Neuronal stem cell (in vitro differentiated cells): ENCODE results near the gene FOXN1.

Experiments
- DNase-seq: peaks from one replicate; pipeline ENCODE4 v3.0.0-alpha.2; 2013; ENCODE audit warnings: low spot score
- H2AFZ ChIP-seq: one replicate; pipeline ENCODE4 v1.6.1; 2013; ENCODE audit warnings: mild to moderate bottlenecking, low read length, inconsistent platforms
- H2AK5ac ChIP-seq: 2 replicates; pipeline ENCODE4 v1.6.1; 2013; ENCODE audit warnings: low read depth, mild to moderate bottlenecking, inconsistent platforms, low read length, moderate library complexity, mixed read lengths
- H2BK120ac ChIP-seq: 2 replicates; pipeline ENCODE4 v1.6.1; 2013; ENCODE audit warnings: low read depth, mild to moderate bottlenecking, inconsistent platforms, low read length, moderate library complexity, mixed read lengths
- H2BK12ac ChIP-seq: one replicate; pipeline ENCODE4 v1.6.1; 2013; ENCODE audit warnings: low read length, inconsistent platforms
- H2BK15ac ChIP-seq: 2 replicates; pipeline ENCODE4 v1.6.1; 2013; ENCODE audit warnings: mild to moderate bottlenecking, low read length, inconsistent platforms, mixed read lengths
- H2BK5ac ChIP-seq: one replicate; pipeline ENCODE4 v1.6.1; 2013; ENCODE audit warnings: inconsistent platforms, mild to moderate bottlenecking, low read length, moderate library complexity
- H3K14ac ChIP-seq: one replicate; pipeline ENCODE4 v1.6.1; 2013; ENCODE audit warnings: low read length, inconsistent platforms
- H3K18ac ChIP-seq: 2 replicates; pipeline ENCODE4 v1.6.1; 2013; ENCODE audit warnings: low read length, inconsistent platforms
- H3K23ac ChIP-seq: 2 replicates; pipeline ENCODE4 v1.6.1; 2013; ENCODE audit warnings: low read depth, mild to moderate bottlenecking, mixed read lengths, low read length, inconsistent platforms; ENCODE audit not compliant: poor library complexity
- H3K27ac ChIP-seq: replicated peaks from 3 replicates; pipeline ENCODE4 v1.5.1; 2013; ENCODE audit warnings: low read length, inconsistent platforms
- H3K27me3 ChIP-seq, 3 experiments: 2 replicates each; pipeline ENCODE4 v1.6.1; 2013; ENCODE audit warnings: low read length in 3 of 3, mild to moderate bottlenecking in 2 of 3, inconsistent platforms in 1 of 3, low read depth in 1 of 3, mixed read lengths in 1 of 3, moderate library complexity in 1 of 3; ENCODE audit not compliant: control insufficient read depth in 3 of 3, insufficient read depth in 3 of 3
- H3K36me3 ChIP-seq, 2 donors: replicated peaks in 1 of 2; 2 replicates each; pipeline ENCODE4 v1.6.1; 2013; ENCODE audit warnings: low read length in 2 of 2; ENCODE audit not compliant: control insufficient read depth in 2 of 2, insufficient read depth in 2 of 2
- H3K4ac ChIP-seq: 2 replicates; pipeline ENCODE4 v1.6.1; 2013; ENCODE audit warnings: inconsistent platforms, mild to moderate bottlenecking, low read length, moderate library complexity
- H3K4me1 ChIP-seq, 2 donors: 1 replicate in 1 of 2; 2 replicates in 1 of 2; pipeline ENCODE4 v1.6.1; 2013; ENCODE audit warnings: low read length in 2 of 2, low read depth in 1 of 2; ENCODE audit not compliant: control insufficient read depth in 2 of 2, insufficient read depth in 1 of 2
- H3K4me2 ChIP-seq: one replicate; pipeline ENCODE4 v1.6.1; 2013; ENCODE audit warnings: mild to moderate bottlenecking, low read length, inconsistent platforms; ENCODE audit not compliant: insufficient read depth, poor library complexity, severe bottlenecking
- H3K4me3 ChIP-seq, 2 donors: 2 replicates each; pipeline ENCODE4 v1.5.1; 2013; ENCODE audit warnings: low read length in 2 of 2, mild to moderate bottlenecking in 2 of 2, inconsistent platforms in 1 of 2, moderate library complexity in 1 of 2
- H3K79me1 ChIP-seq: one replicate; pipeline ENCODE4 v1.6.1; 2013; ENCODE audit warnings: low read depth, mild to moderate bottlenecking, inconsistent platforms, low read length, moderate library complexity
- H3K9ac ChIP-seq: one replicate; pipeline ENCODE4 v1.6.1; 2013; ENCODE audit warnings: mild to moderate bottlenecking, low read depth, low read length, inconsistent platforms; ENCODE audit not compliant: poor library complexity
- H3K9me3 ChIP-seq, 2 donors: replicated peaks in 1 of 2; 2 replicates each; pipeline versions ENCODE3 to v1.6.1; 2013; ENCODE audit warnings: low read length in 2 of 2, mild to moderate bottlenecking in 2 of 2, inconsistent platforms in 1 of 2, low read depth in 1 of 2, mixed read lengths in 1 of 2, moderate library complexity in 1 of 2; ENCODE audit not compliant: control insufficient read depth in 2 of 2, insufficient read depth in 1 of 2
- H4K8ac ChIP-seq: one replicate; pipeline ENCODE4 v1.6.1; 2013; ENCODE audit warnings: low read depth, mild to moderate bottlenecking, inconsistent platforms, low read length, moderate library complexity
- H4K91ac ChIP-seq: one replicate; pipeline ENCODE4 v1.6.1; 2013; ENCODE audit warnings: low read length, low read depth, mild to moderate bottlenecking, inconsistent platforms; ENCODE audit not compliant: poor library complexity
- whole genome bisulfite sequencing, 2 donors: extraction: QIAGEN DNeasy Blood & Tissue Kit; methylation state at CpG; one replicate each; pipeline ENCODE4 v1.1.7; 2013; ENCODE audit warnings: missing lambda C conversion rate in 2 of 2, mixed read lengths in 1 of 2; ENCODE audit not compliant: insufficient read length in 2 of 2, insufficient replicate concordance in 1 of 2; ENCODE audit errors: extremely low coverage in 2 of 2; 5-methylcytosine and 5-hydroxymethylcytosine counted together

The FOXN1 gene

DNA sequence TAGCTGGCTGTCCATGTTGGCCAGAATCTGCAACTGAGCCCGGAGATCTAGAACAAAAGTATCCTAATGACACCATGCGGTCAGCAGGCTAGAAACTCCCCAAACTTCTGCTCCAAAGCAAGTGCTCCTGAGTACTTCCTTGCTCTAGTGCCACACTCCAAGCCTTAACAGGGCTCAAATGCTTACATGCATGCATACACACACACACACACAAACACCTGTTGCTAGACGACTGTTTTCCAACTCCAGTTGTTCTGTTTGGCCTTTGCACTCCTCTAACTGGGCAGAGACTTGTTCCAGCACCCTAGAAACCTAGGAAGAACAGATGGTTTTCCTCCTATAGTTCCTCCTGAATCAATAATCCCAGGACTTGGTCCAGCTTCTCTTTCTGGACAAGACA is 78.3 kb downstream of the FOXN1 start:
- Histone ChIP-seq H3K9ac (no peak overlapping the region), H3K79me1 (peaks cover 4% of the 10 kb centered on the region), H3K4ac (no peak overlapping the region), H2AK5ac (no peak overlapping the region), H3K27ac (no peak overlapping the region), H2BK5ac (no peak overlapping the region), H3K4me1 (no peaks in the 10 kb centered on the region), H3K4me3 (no peak overlapping the region), H3K4me2 (no peak overlapping the region), H3K18ac (no peak overlapping the region), H2AFZ (no peak overlapping the region), H2BK12ac (no peak overlapping the region), H2BK120ac (no peak overlapping the region), H3K23ac (no peak overlapping the region), H4K8ac (no peak overlapping the region), H2BK15ac (no peak overlapping the region), H3K36me3 (peaks cover 63 to 94% of the 10 kb centered on the region in 2 donors), H3K27me3 (no peaks in the 10 kb centered on the region), H3K14ac (no peak overlapping the region), H4K91ac (no peak overlapping the region), H3K9me3 (no peaks in the 10 kb centered on the region)
- DNase-seq = no peak
- WGBS, 2 donors = no CpG with 5 or more reads among the region's 3 CpGs

DNA sequence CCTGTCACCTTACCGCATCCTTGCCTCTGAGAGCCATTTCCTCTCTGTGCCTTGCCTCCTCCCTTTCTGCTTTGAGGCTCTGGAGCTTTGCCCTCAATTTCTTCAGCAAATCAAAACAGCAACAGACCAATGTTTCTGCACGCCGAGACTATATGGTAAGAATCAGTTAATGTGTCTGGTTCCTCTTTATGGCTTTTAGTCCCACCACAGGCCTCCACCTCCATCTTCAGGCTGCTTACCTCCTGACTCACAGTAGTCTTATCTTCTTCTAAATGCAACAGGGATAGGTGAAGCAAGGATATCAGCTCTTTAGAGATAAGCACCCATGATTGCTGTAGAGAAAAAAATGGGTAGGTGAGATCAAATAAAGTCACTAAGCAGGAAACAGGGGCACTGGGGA is 79.7 kb downstream of the FOXN1 start:
- Histone ChIP-seq H2BK12ac (no peak overlapping the region), H2BK5ac (no peak overlapping the region), H3K27me3 (no peaks in the 10 kb centered on the region), H3K9ac (no peak overlapping the region), H2AFZ (no peak overlapping the region), H2AK5ac (no peak overlapping the region), H3K79me1 (peaks cover 4% of the 10 kb centered on the region), H3K23ac (no peak overlapping the region), H2BK15ac (no peak overlapping the region), H3K9me3 (no peaks in the 10 kb centered on the region), H3K18ac (no peak overlapping the region), H3K4me3 (no peak overlapping the region), H3K4me1 (no peaks in the 10 kb centered on the region), H3K4ac (no peak overlapping the region), H3K27ac (no peak overlapping the region), H4K91ac (no peak overlapping the region), H4K8ac (no peak overlapping the region), H2BK120ac (no peak overlapping the region), H3K4me2 (no peak overlapping the region), H3K14ac (no peak overlapping the region), H3K36me3 (peaks cover 61 to 94% of the 10 kb centered on the region in 2 donors)
- WGBS, 2 donors = no CpG with 5 or more reads among the region's 3 CpGs
- no peak for DNase-seq
